H1 (cell line): Measurements from ENCODE around the gene CUEDC2. TPM values are rescaled to one million over a fixed set of nuclear protein-coding genes. Genes with fewer than 3 reads are reported as not detected.

Source experiments
- CTCF ChIA-PET: fragments of 300-600 bp; sonication (Branson Sonifier 250); formaldehyde crosslinking; loops from one replicate; lab custom pipeline; 2021; ENCODE audit not compliant: partially characterized antibody; lab: Charles Lee
- POLR2A ChIA-PET: fragments of 300-600 bp; sonication (Branson Sonifier 250); formaldehyde crosslinking; loops from one replicate; lab custom pipeline; 2021; ENCODE audit warnings: inconsistent platforms; ENCODE audit not compliant: partially characterized antibody; lab: Charles Lee
- DNase-seq, 2 experiments: peaks; one replicate each; pipeline versions ENCODE4 v3.0.0 to v3.0.0-alpha.2; 2010 to 2022; ENCODE audit warnings: low spot score in 2 of 2, low read depth in 1 of 2, mixed read lengths in 1 of 2
- FAIRE-seq: peaks from 2 replicates; lab custom pipeline; 2011; peaks lifted over from hg19 to GRCh38; lab: Jason Lieb, UNC
- H2AFZ ChIP-seq: 2 replicates; pipeline ENCODE4 v1.8.1; 2012; ENCODE audit warnings: low read length, inconsistent platforms
- H2AK5ac ChIP-seq: 2 replicates; pipeline ENCODE4 v1.6.1; 2013; ENCODE audit warnings: low read depth, low read length
- H2BK120ac ChIP-seq: replicated peaks from 2 replicates; pipeline ENCODE3; 2013; ENCODE audit warnings: low read depth, low read length, inconsistent platforms
- H2BK12ac ChIP-seq: 2 replicates; pipeline ENCODE4 v1.6.1; 2013; ENCODE audit warnings: low read depth, low read length
- H2BK15ac ChIP-seq: 2 replicates; pipeline ENCODE4 v1.6.1; 2013; ENCODE audit warnings: low read length
- H2BK20ac ChIP-seq: 2 replicates; pipeline ENCODE4 v1.6.1; 2013; ENCODE audit warnings: low read length
- H2BK5ac ChIP-seq: 2 replicates; pipeline ENCODE4 v1.6.1; 2013; ENCODE audit warnings: low read depth, low read length
- H3K14ac ChIP-seq: 2 replicates; pipeline ENCODE4 v1.6.1; 2013; ENCODE audit warnings: inconsistent platforms; ENCODE audit not compliant: insufficient read length
- H3K18ac ChIP-seq: 2 replicates; pipeline ENCODE4 v1.6.1; 2013; ENCODE audit warnings: low read length; ENCODE audit errors: extremely low read depth
- H3K23ac ChIP-seq: 2 replicates; pipeline ENCODE4 v1.6.1; 2013; ENCODE audit warnings: inconsistent platforms; ENCODE audit not compliant: insufficient read length
- H3K23me2 ChIP-seq: 2 replicates; pipeline ENCODE4 v1.6.1; 2013; ENCODE audit warnings: low read depth, low read length
- H3K27ac ChIP-seq: 2 replicates; pipeline ENCODE4 v1.6.1; 2011; ENCODE audit warnings: low read depth, low read length, inconsistent platforms
- H3K27me3 ChIP-seq, 4 experiments: replicated peaks in 1 of 4; 1 replicate in 1 of 4; 2 replicates in 3 of 4; pipeline versions ENCODE4 v1.6.1 to v1.8.1; 2011 to 2013; ENCODE audit warnings: low read length in 3 of 4, mild to moderate bottlenecking in 3 of 4, inconsistent platforms in 2 of 4, mixed read lengths in 2 of 4, moderate library complexity in 1 of 4; ENCODE audit not compliant: control insufficient read depth in 3 of 4, insufficient read depth in 3 of 4; ENCODE audit errors: extremely low read depth in 1 of 4
- H3K36me3 ChIP-seq, 4 experiments: 2 replicates each; pipeline versions ENCODE4 v1.6.1 to v1.8.1; 2011 to 2013; ENCODE audit warnings: mild to moderate bottlenecking in 4 of 4, low read length in 3 of 4, moderate library complexity in 2 of 4, control low read depth in 1 of 4, inconsistent platforms in 1 of 4; ENCODE audit not compliant: insufficient read depth in 4 of 4, control insufficient read depth in 2 of 4
- H3K4ac ChIP-seq: replicated peaks from 2 replicates; pipeline ENCODE3; 2013; ENCODE audit warnings: low read length, low read depth, mixed read lengths, inconsistent platforms; ENCODE audit not compliant: insufficient read length
- H3K4me1 ChIP-seq, 4 experiments: replicated peaks in 1 of 4; 1 replicate in 1 of 4; 2 replicates in 3 of 4; pipeline versions ENCODE4 v1.6.1 to v1.8.1; 2011 to 2013; ENCODE audit warnings: low read length in 3 of 4, inconsistent platforms in 2 of 4, mixed read lengths in 1 of 4; ENCODE audit not compliant: insufficient read depth in 4 of 4, control insufficient read depth in 3 of 4
- H3K4me2 ChIP-seq, 2 experiments: 2 replicates each; pipeline versions ENCODE4 v1.6.1 to v1.8.1; 2011 to 2013; ENCODE audit warnings: low read depth in 2 of 2, low read length in 2 of 2, control low read depth in 1 of 2, inconsistent platforms in 1 of 2, mild to moderate bottlenecking in 1 of 2; ENCODE audit not compliant: insufficient read depth in 1 of 2
- H3K4me3 ChIP-seq, 4 experiments: fragments of 200-600, 300-600 bp in 1 of 4; sonication (generic), shearing (Covaris generic), sonication (Bioruptor Twin) in 1 of 4; 2 replicates each; pipeline versions ENCODE4 v1.5.1 to v1.8.1; 2011 to 2016; ENCODE audit warnings: low read length in 4 of 4, low read depth in 3 of 4, control low read depth in 2 of 4, inconsistent platforms in 2 of 4, mild to moderate bottlenecking in 2 of 4, mixed read lengths in 1 of 4, moderate library complexity in 1 of 4; ENCODE audit not compliant: insufficient read depth in 2 of 4; ENCODE audit errors: extremely low read depth in 1 of 4
- H3K56ac ChIP-seq: replicated peaks from 2 replicates; pipeline ENCODE3; 2013; ENCODE audit warnings: low read depth, mild to moderate bottlenecking, mixed read lengths, low read length, inconsistent platforms; ENCODE audit not compliant: insufficient read length
- H3K79me1 ChIP-seq: 2 replicates; pipeline ENCODE4 v1.6.1; 2013; ENCODE audit warnings: low read depth, low read length, control low read depth
- H3K79me2 ChIP-seq, 2 experiments: 2 replicates each; pipeline versions ENCODE4 v1.6.1 to v1.8.1; 2012 to 2013; ENCODE audit warnings: low read length in 2 of 2, mild to moderate bottlenecking in 2 of 2, inconsistent platforms in 1 of 2; ENCODE audit not compliant: insufficient read depth in 2 of 2, control insufficient read depth in 1 of 2
- H3K9ac ChIP-seq, 4 experiments: replicated peaks in 1 of 4; 1 replicate in 1 of 4; 2 replicates in 3 of 4; pipeline versions ENCODE4 v1.6.1 to v1.8.1; 2011 to 2013; ENCODE audit warnings: low read depth in 3 of 4, low read length in 3 of 4, control low read depth in 2 of 4, mild to moderate bottlenecking in 2 of 4, moderate library complexity in 2 of 4, inconsistent platforms in 1 of 4; ENCODE audit errors: extremely low read depth in 1 of 4
- H3K9me3 ChIP-seq, 2 experiments: 2 replicates each; pipeline versions ENCODE4 v1.6.1 to v1.8.1; 2012 to 2013; ENCODE audit warnings: mild to moderate bottlenecking in 2 of 2, moderate library complexity in 2 of 2, control low read depth in 1 of 2, inconsistent platforms in 1 of 2, low read depth in 1 of 2, low read length in 1 of 2, mixed read lengths in 1 of 2; ENCODE audit not compliant: insufficient read depth in 2 of 2
- H4K20me1 ChIP-seq, 2 experiments: replicated peaks in 1 of 2; 2 replicates each; pipeline versions ENCODE3 to v1.8.1; 2011 to 2013; ENCODE audit warnings: inconsistent platforms in 2 of 2, low read length in 2 of 2, mild to moderate bottlenecking in 1 of 2; ENCODE audit not compliant: insufficient read depth in 2 of 2, control insufficient read depth in 1 of 2
- H4K5ac ChIP-seq: 2 replicates; pipeline ENCODE4 v1.6.1; 2013; ENCODE audit warnings: low read length, low read depth, mixed read lengths, inconsistent platforms; ENCODE audit not compliant: insufficient read length
- H4K8ac ChIP-seq: 2 replicates; pipeline ENCODE4 v1.8.0; 2013; ENCODE audit warnings: mild to moderate bottlenecking, moderate library complexity, low read length, inconsistent platforms; ENCODE audit not compliant: insufficient read depth; ENCODE audit errors: extremely low read depth
- H4K91ac ChIP-seq: replicated peaks from 2 replicates; pipeline ENCODE3; 2013; ENCODE audit warnings: low read length, mixed read lengths, inconsistent platforms; ENCODE audit not compliant: insufficient read length
- BACH1 ChIP-seq: IDR thresholded peaks from 2 replicates; pipeline ENCODE4 v1.6.1; 2012; ENCODE audit warnings: low read length, improper control_type of control experiment
- CBX5 ChIP-seq: fragments of 300-800, 300-1000 bp; sonication (generic); IDR thresholded peaks from 2 replicates; pipeline ENCODE4 v1.7.1; 2016; ENCODE audit warnings: antibody characterized with exemption, low read length, low read depth
- E2F6 ChIP-seq: IDR thresholded peaks from 2 replicates; pipeline ENCODE4 v1.6.1; 2012; ENCODE audit warnings: inconsistent platforms
- KDM1A ChIP-seq: fragments of 200-600, 300-600 bp; sonication (generic); IDR thresholded peaks from 2 replicates; pipeline ENCODE4 v1.7.1; 2016; ENCODE audit warnings: mild to moderate bottlenecking, low read length, borderline replicate concordance
- MAX ChIP-seq: IDR thresholded peaks from 2 replicates; pipeline ENCODE4 v1.6.1; 2012; ENCODE audit warnings: inconsistent platforms
- NANOG ChIP-seq: IDR thresholded peaks from 2 replicates; pipeline ENCODE4 v1.6.1; 2011; ENCODE audit warnings: low read length, low read depth, mild to moderate bottlenecking, inconsistent platforms; ENCODE audit not compliant: insufficient read depth, poor library complexity, severe bottlenecking
- POLR2A ChIP-seq, 2 experiments: IDR thresholded peaks; 1 replicate in 1 of 2; 2 replicates in 1 of 2; pipeline ENCODE4 v1.6.1; 2011; ENCODE audit warnings: low read depth in 2 of 2, low read length in 2 of 2, mild to moderate bottlenecking in 2 of 2; ENCODE audit errors: control extremely low read depth in 1 of 2
- RAD21 ChIP-seq, 2 experiments: IDR thresholded peaks in 1 of 2; conservative IDR thresholded peaks in 1 of 2; 2 replicates each; pipeline ENCODE4 v1.6.1; 2011; ENCODE audit warnings: low read depth in 2 of 2, low read length in 2 of 2, improper control_type of control experiment in 1 of 2, inconsistent platforms in 1 of 2, mild to moderate bottlenecking in 1 of 2, moderate library complexity in 1 of 2
- TAF7 ChIP-seq: optimal IDR thresholded peaks from 2 replicates; pipeline ENCODE3; 2011; ENCODE audit warnings: low read depth, mild to moderate bottlenecking, inconsistent platforms, low read length, moderate library complexity, borderline replicate concordance
- whole genome bisulfite sequencing, 2 experiments: shearing (Covaris generic) in 1 of 2; methylation state at CpG; one replicate each; pipeline versions ENCODE4 v1.1.6 to v1.1.7; 2013 to 2015; ENCODE audit warnings: low lambda C conversion rate in 2 of 2, mixed read lengths in 2 of 2, inconsistent platforms in 1 of 2, low coverage in 1 of 2, missing lambda C conversion rate in 1 of 2; ENCODE audit not compliant: insufficient replicate concordance in 2 of 2, insufficient coverage in 1 of 2, insufficient read length in 1 of 2; ENCODE audit errors: extremely low coverage in 1 of 2, missing lambda C conversion rate in 1 of 2; 5-methylcytosine and 5-hydroxymethylcytosine counted together
- polyA plus RNA-seq, 7 experiments: library from polyadenylated mRNA; depleted of rRNA in 3 of 7; stranded (reverse) in 5 of 7; unstranded in 2 of 7; fragments of >200 nt in 5 of 7; fragments of 200-250 nt in 2 of 7; gene quantifications; 1 replicate in 5 of 7; 2 replicates in 1 of 7; 4 replicates in 1 of 7; pipeline versions ENCODE4 v1.2.1 to v1.2.3, GENCODE V29; 2011 to 2013; ENCODE audit warnings: missing spikeins in 2 of 7, mixed read lengths in 2 of 7
- total RNA-seq: library from RNA; stranded (reverse); fragmentation: NEBNext Ultra II Directional; extraction: Animal tissue kit (Norgen Biotek cat#: 25700); gene quantifications from 2 replicates; pipeline ENCODE4 v1.2.1, GENCODE V29; 2021
- TF ChIP-seq, protein P1 (sequence below): IDR thresholded peaks from 2 replicates; pipeline ENCODE4 v1.6.1; 2011; ENCODE audit warnings: low read depth, mild to moderate bottlenecking, low read length; ENCODE audit not compliant: insufficient read depth

The CUEDC2 gene
- total and polyA plus RNA-seq, 2 of the 8 experiments (the other 6 are each of a cell fraction or from before 2014, with no cell fraction given): 41.7 to 55.2 TPM

DNA sequence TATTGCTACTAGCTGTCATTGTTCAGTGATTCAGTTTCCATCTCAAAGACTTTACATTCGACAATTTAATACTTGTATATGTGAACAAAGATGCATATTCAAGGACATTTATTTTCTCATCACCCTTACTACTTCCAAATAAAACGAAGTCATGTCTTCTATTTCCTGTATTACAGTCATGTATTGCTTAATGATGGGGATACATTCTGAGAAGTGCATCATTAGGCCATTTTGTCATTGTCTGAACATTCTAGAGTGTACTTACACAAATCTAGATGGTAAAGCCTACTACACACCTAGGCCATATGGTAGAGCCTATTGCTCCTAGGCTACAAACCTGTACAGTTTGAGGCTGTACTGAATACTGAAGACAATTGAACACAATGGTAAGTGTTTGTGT is 12.5 kb upstream of the CUEDC2 start:
- DNase-seq: no peak
- Histone ChIP-seq H3K14ac (no peak overlapping the region), H3K79me1 (no peaks in the 10 kb centered on the region), H4K91ac (no peak overlapping the region), H2AK5ac (no peak overlapping the region), H3K23me2 (no peaks in the 10 kb centered on the region; the same call in 1 of the 2 replicates), H2BK5ac (no peak overlapping the region), H3K36me3 (no peaks in the 10 kb centered on the region), H3K9me3 (no peaks in the 10 kb centered on the region), H2BK20ac (no peak overlapping the region), H3K4me2 (no peak overlapping the region), H3K56ac (no peak overlapping the region), H3K79me2 (no peaks in the 10 kb centered on the region), H3K18ac (no peak overlapping the region), H2BK120ac (no peak overlapping the region), H4K8ac (no peak overlapping the region), H4K20me1 (no peaks in the 10 kb centered on the region), H2AFZ (no peak overlapping the region), H3K4ac (no peak overlapping the region), H3K4me3 (no peak overlapping the region), H3K9ac (no peak overlapping the region), H2BK15ac (no peak overlapping the region), H3K27me3 (no peaks in the 10 kb centered on the region), H3K4me1 (peaks cover 0 to 4% (median 2%) of the 10 kb centered on the region in 4 experiments; a peak in 4 of 7 replicates), H3K27ac (no peak overlapping the region), H2BK12ac (no peak overlapping the region), H3K23ac (no peak overlapping the region), H4K5ac (no peak overlapping the region)
- no peak for TF ChIP-seq KDM1A
- no peak for TF ChIP-seq TAF7
- TF ChIP-seq BACH1: no peak
- TF ChIP-seq NANOG: no peak
- no peak for TF ChIP-seq E2F6
- TF ChIP-seq, protein P1, sequence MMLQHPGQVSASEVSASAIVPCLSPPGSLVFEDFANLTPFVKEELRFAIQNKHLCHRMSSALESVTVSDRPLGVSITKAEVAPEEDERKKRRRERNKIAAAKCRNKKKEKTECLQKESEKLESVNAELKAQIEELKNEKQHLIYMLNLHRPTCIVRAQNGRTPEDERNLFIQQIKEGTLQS: no peak
- no peak for TF ChIP-seq CBX5
- no peak for TF ChIP-seq POLR2A (IDR thresholded peaks at IDR 0.05; ENCODE audit: control extremely low read depth in 1 of 2, low read depth in 2 of 2, low read length in 2 of 2)
- TF ChIP-seq RAD21 (IDR thresholded peaks at IDR 0.05 in 1 of 2, conservative IDR thresholded peaks at IDR 0.05 in 1 of 2; ENCODE audit: low read depth in 2 of 2, low read length in 2 of 2): no peak
- TF ChIP-seq MAX: no peak
- ChIA-PET POLR2A (no interaction called here), CTCF (interaction anchor here (1.2 kb wide), 1 partner anchor 32 kb away, joined by 5 read pairs; no protein-coding TSS in a partner anchor)
- WGBS, 2 experiments: 82% methylated on average over 2 of the region's 2 CpGs; no CpG with 5 or more reads in 1 of the 2 experiments
- FAIRE-seq: no peak
